ENCODE data around the gene C1orf116.

The C1orf116 gene

GRCh38 chr1:206987873-206988272 is 44.7 kb downstream of the C1orf116 start:
- DNase-seq (ENCODE audit: low read depth), result no peak

GRCh38 chr1:206986885-206987284 is 45.7 kb downstream of the C1orf116 start:
- no peak for DNase-seq (ENCODE audit: low read depth)

- DNase-seq (ENCODE audit: low read depth), result no peak
Measured at GRCh38 chr1:206986402-206986801, 46.2 kb downstream of the C1orf116 start.

DNA sequence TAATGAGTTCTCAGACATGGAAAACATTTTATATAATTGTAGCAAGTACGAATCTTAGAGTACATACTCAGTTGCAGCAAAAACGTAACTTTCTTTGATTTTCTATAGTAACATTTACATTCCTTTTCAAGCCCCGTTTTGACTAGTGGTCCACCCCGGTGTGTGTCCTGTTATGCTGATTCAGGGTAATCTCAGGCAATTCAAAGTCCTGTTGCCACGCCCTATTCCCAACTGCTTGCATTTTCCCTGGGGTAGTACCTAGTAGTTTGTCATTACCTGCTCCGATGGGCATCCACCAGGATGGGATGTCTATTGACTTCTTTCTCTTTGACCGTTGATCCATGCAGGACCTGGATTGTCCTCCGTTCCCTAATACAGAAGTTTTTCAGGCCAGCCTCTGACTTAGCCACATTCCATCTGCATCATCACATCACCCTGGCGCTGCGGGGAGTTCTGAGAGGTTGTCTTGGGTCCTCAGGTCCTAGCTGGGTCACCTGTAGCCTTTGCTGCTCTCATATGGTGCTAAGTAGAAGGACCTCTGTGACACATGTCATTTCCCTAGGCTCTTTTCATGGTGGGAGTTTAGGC is 47.3 kb downstream of the C1orf116 start:
- no peak for DNase-seq (ENCODE audit: low read depth)

- DNase-seq (ENCODE audit: low read depth), result peak; percentile 27
Measured at GRCh38 chr1:206982216-206982615, 50.3 kb downstream of the C1orf116 start.

DNA sequence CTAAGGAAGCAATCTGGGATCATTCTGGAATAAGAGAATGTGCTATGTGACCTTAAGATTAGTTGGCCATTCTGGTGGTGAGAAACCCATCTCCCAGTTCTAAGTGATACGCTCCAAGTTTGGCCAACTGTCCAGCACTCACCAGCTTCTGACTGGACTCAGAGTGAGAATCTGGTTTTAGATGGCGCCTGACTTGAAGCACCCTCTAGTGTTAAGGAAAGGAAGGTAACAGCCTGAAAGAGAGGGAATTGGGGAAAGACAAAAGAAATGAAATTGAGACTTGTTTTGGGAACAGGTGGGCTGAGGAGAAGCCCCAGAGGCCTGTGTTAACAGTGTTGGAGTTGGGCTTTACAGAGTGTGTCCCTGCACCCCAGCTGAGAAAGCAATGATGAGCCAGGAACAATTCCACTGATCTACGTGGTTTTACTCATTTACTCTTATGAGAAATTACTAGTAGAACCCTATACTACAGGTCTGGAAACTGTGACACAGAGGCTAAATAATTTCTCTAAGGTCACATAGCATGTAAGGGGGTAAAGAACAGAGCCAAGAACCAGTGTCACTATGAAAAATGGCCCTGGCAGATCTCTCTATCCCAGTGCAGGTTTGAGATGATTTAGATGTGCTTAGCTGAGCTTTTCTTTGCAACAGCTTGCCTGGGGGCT is 53.0 kb downstream of the C1orf116 start:
- no peak for DNase-seq (ENCODE audit: low read depth)

DNA sequence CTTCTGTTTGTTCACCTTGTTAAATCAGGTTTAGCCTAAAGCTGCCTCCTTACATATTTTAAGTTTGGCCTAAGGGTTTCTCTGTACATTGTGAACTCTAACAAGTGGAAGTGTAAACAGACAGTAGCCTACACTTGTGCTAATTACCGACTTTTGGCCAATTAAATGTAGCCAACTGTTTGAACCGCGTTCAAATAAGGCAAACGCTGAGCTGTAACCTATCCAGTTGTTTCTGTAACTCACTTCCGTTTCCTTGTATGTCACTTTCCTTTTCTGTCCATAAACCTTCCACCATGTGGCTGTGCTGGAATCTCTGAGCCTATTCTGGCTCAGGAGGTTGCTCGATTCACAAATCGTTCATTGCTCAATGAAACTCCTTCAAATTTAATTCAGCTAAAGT is 54.3 kb downstream of the C1orf116 start:
- DNase-seq (ENCODE audit: low read depth), result no peak

DNA sequence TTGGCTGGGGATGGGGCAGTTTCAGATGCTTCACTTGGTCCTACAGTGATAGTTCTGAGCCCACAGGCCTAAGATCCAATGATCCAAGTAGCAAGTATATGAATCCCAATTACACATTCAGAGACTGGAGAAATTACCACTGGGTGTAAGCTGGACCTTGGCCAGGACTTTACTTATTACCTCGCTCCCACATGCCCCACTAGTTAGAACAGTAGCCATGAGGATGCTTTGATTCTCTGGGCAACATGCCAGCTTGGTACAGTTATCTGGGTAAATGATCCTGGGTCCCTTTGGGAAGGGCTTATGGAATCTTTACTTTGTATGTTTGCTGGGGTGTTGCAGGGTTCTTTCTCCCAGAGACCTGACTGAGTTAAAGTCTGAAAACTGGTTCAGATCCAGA is 57.2 kb downstream of the C1orf116 start:
- DNase-seq (ENCODE audit: low read depth), result no peak

DNA sequence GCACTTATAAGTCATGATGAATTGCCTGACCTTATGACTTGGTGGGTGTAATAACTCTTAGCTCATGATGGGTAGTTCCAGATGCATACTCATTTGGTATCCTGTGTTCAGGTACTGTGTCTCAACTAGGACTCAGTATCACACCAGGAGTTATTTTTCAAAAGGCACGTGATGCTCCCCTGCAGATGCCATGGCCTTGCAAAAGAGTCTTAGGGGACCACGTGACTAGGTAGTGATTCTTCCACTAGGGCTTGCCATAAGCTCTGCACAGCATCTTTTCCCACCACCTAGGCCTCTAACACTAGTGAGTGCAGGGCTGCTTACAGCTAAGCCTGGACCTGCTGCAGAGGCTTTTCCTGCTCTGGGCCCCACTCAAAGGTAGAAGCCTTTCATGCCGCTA is 58.4 kb downstream of the C1orf116 start:
- DNase-seq (ENCODE audit: low read depth), result no peak

GRCh38 chr1:206972728-206973127 is 59.8 kb downstream of the C1orf116 start:
- no peak for DNase-seq (ENCODE audit: low read depth)

DNA sequence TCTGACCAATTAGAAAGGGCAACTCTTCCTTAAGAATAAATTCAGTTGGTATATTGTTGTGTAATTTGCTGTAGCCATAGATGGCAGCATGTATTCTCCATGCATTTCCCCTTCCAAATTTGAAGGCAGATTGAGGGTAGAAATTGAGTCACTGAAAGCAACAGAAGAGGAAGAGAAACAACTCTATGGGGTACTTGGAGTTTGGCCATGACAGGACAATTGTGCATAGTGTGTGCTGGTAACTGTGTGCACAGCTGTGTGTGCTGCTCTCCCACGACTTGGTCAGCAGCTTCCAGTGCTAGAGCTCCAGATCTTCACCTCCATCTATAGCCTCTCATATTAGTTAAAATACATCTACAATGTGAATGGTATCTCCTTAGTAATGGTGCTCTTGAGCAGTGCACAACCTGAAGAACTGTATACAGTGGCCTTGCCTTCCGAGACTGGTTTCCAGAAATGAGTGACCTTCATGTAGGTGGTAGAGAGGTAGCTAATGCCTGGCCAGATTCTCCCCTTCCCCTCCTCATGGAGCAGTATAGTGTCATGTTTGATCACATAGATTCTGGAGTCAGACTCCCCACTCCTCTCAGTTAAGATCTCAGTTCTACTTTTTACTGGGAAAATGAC is 61.4 kb downstream of the C1orf116 start:
- no peak for DNase-seq (ENCODE audit: low read depth)

DNA sequence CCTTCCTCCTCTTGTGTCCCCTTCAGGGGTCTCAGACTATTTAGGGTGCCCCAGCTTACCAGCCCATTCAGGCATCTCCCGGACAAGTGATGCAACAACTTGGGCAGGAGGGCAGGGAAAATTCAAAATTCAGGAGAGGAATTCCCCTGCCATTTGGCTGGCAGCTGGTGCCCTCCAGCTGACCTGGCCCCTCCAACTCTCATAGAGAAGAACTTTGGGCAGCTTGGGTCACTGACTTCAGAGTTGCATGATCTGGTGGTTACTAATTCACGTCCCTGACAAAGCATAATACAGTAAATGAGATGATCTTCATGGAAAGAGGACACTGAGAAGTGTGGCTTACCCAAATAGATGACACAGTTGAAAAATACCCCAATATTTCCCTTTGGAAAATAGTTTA is 62.1 kb downstream of the C1orf116 start, which contains the start of gene FCAMR:
TSS of gene FCAMR (minus strand) at position 15 of the 400 bp plus-strand sequence. CDS start 335 bp downstream, outside the sequence.
- DNase-seq (ENCODE audit: low read depth), result no peak

DNA sequence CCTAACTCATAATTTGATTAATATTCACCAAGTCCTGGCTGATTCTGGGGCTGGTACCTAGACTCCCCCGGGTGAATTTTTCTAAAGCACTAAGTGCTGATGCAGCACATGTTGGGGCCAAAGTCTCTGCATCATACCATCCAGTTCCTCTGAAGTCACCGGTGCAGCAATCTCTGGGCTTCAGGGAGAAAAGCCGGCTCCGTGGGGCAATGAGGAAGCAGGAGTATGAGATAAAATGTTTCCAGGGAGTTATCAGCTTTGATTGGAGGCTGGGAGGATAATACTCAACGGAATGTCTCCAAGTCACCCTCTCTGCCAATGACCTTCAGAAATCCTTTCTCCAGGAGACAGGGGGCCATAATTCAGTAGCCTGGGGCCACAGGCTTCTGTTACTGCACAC is 63.5 kb downstream of the C1orf116 start:
- no peak for DNase-seq (ENCODE audit: low read depth)
